GM18507 (cell line): Measurements from ENCODE around the gene SH2D7.

ENCODE experiments used
- DNase-seq: peaks from one replicate; pipeline ENCODE4 v3.0.0; 2011; ENCODE audit warnings: low read depth; ENCODE audit not compliant: insufficient read length; ENCODE audit errors: extremely low spot score
- FAIRE-seq: peaks from 2 replicates; lab custom pipeline; 2011; peaks lifted over from hg19 to GRCh38; lab: Jason Lieb, UNC

SH2D7 gene

GRCh38 chr15:78059110-78059839 lies 33.1 kb upstream of the SH2D7 start:
- FAIRE-seq (no peak), DNase-seq (no peak)

- DNase-seq (no peak), FAIRE-seq (no peak)
Measured at GRCh38 chr15:78060232-78060631, 32.1 kb upstream of the SH2D7 start.

- no peak for DNase-seq
- FAIRE-seq: peak; percentile 63
Measured at GRCh38 chr15:78061963-78062427, 30.4 kb upstream of the SH2D7 start.

- FAIRE-seq (no peak), DNase-seq (no peak)
Measured at GRCh38 chr15:78063217-78063616, 29.1 kb upstream of the SH2D7 start.

- FAIRE-seq (no peak), DNase-seq (no peak)
Measured at GRCh38 chr15:78063970-78064385, 28.4 kb upstream of the SH2D7 start.

GRCh38 chr15:78064544-78064943 lies 27.8 kb upstream of the SH2D7 start:
- FAIRE-seq (no peak), DNase-seq (no peak)

GRCh38 chr15:78065284-78065872 lies 27.0 kb upstream of the SH2D7 start:
- peak; percentile 41 for FAIRE-seq
- DNase-seq: no peak

- DNase-seq: peak; percentile 54
- peak; percentile 95 for FAIRE-seq
Measured at GRCh38 chr15:78065973-78066946, 26.1 kb upstream of the SH2D7 start.

GRCh38 chr15:78067328-78068228 lies 24.8 kb upstream of the SH2D7 start:
- FAIRE-seq: no peak
- DNase-seq: no peak

- FAIRE-seq (no peak), DNase-seq (no peak)
Measured at GRCh38 chr15:78069052-78069414, 23.3 kb upstream of the SH2D7 start.

GRCh38 chr15:78069462-78070029 lies 22.8 kb upstream of the SH2D7 start:
- FAIRE-seq (no peak), DNase-seq (no peak)

- no peak for DNase-seq
- FAIRE-seq: no peak
Measured at GRCh38 chr15:78070049-78070700, 22.2 kb upstream of the SH2D7 start.

GRCh38 chr15:78071383-78071782 lies 21.0 kb upstream of the SH2D7 start:
- DNase-seq: no peak
- FAIRE-seq: no peak

GRCh38 chr15:78072080-78072892 lies 20.1 kb upstream of the SH2D7 start:
- no peak for FAIRE-seq
- no peak for DNase-seq

GRCh38 chr15:78073046-78073787 lies 19.1 kb upstream of the SH2D7 start:
- FAIRE-seq (no peak), DNase-seq (no peak)

- FAIRE-seq (no peak), DNase-seq (no peak)
Measured at GRCh38 chr15:78075490-78076230, 16.7 kb upstream of the SH2D7 start.
